HEK293 (cell line): ENCODE results near the gene ATXN10.
A peak's percentile ranks its signal among the peaks of the same experiment; 100 is the strongest.

Experiments used
- CTCF ChIA-PET: fragments of 350-600 bp; formaldehyde crosslinking; extraction: SDS; loops from one replicate; lab custom pipeline; 2021; ENCODE audit warnings: antibody characterized with exemption; lab: Yijun Ruan, JAX
- POLR2A ChIA-PET: fragments of 300-600 bp; formaldehyde crosslinking; extraction: SDS; loops from one replicate; lab custom pipeline; 2020; ENCODE audit warnings: antibody characterized with exemption, inconsistent platforms; lab: Yijun Ruan, JAX
- H3K27ac ChIP-seq: fragments of 200-500 bp; sonication (Bioruptor generic); 2 replicates; pipeline ENCODE4 v1.5.1; 2014; ENCODE audit warnings: low read depth, low read length, control low read depth, inconsistent platforms; ENCODE audit errors: extremely low read depth
- H3K36me3 ChIP-seq, 2 experiments: fragments of 200-500 bp in 1 of 2; sonication (Bioruptor generic) in 1 of 2; 1 replicate in 1 of 2; 2 replicates in 1 of 2; pipeline ENCODE4 v1.5.1; 2014 to 2017; ENCODE audit warnings: inconsistent platforms in 2 of 2, low read length in 2 of 2; ENCODE audit not compliant: control insufficient read depth in 2 of 2, insufficient read depth in 1 of 2
- H3K4me1 ChIP-seq: fragments of 200-500 bp; sonication (Bioruptor generic); 2 replicates; pipeline ENCODE4 v1.5.1; 2014; ENCODE audit warnings: mild to moderate bottlenecking, low read length, inconsistent platforms; ENCODE audit not compliant: control insufficient read depth, insufficient read depth
- H3K4me3 ChIP-seq: 2 replicates; pipeline ENCODE4 v1.5.1; 2011; ENCODE audit warnings: low read depth, mild to moderate bottlenecking, control low read depth, low read length, moderate library complexity
- H3K9me3 ChIP-seq: fragments of 200-500 bp; sonication (Bioruptor generic); 2 replicates; pipeline ENCODE4 v1.5.1; 2014; ENCODE audit warnings: low read depth, low read length, inconsistent platforms; ENCODE audit not compliant: control insufficient read depth, insufficient read depth
- KLF9 ChIP-seq: fragments of 450-650 bp; formaldehyde crosslinking; IDR thresholded peaks from 2 replicates; pipeline ENCODE4 v1.5.1; 2016; ENCODE audit warnings: missing biosample characterization, missing genetic modification characterization, low read depth
- PRDM1 ChIP-seq: fragments of 450-650 bp; formaldehyde crosslinking; IDR thresholded peaks from 2 replicates; pipeline ENCODE4; 2016; ENCODE audit warnings: missing biosample characterization, missing genetic modification characterization
- ZBTB1 ChIP-seq: fragments of 450-650 bp; formaldehyde crosslinking; IDR thresholded peaks from 2 replicates; pipeline ENCODE4 v1.5.1; 2016; ENCODE audit warnings: missing biosample characterization, missing genetic modification characterization
- ZBTB20 ChIP-seq: fragments of 450-650 bp; formaldehyde crosslinking; IDR thresholded peaks from 2 replicates; pipeline ENCODE4 v1.5.1; 2016; ENCODE audit warnings: missing biosample characterization, missing genetic modification characterization
- ZBTB7A ChIP-seq: fragments of 450-650 bp; formaldehyde crosslinking; IDR thresholded peaks from 2 replicates; pipeline ENCODE4 v1.5.1; 2016; ENCODE audit warnings: low read depth, missing biosample characterization, missing genetic modification characterization
- ZNF157 ChIP-seq: fragments of 450-650 bp; formaldehyde crosslinking; IDR thresholded peaks from 2 replicates; pipeline ENCODE4 v1.5.1; 2016; ENCODE audit warnings: missing biosample characterization, missing genetic modification characterization
- ZNF24 ChIP-seq: fragments of 450-650 bp; formaldehyde crosslinking; IDR thresholded peaks from 2 replicates; pipeline ENCODE4 v1.5.1; 2016; ENCODE audit warnings: missing biosample characterization, missing genetic modification characterization
- ZNF335 ChIP-seq: fragments of 450-650 bp; formaldehyde crosslinking; conservative IDR thresholded peaks from 2 replicates; pipeline ENCODE4 v1.5.1; 2016; ENCODE audit warnings: missing biosample characterization, missing genetic modification characterization
- ZNF341 ChIP-seq: fragments of 450-650 bp; formaldehyde crosslinking; IDR thresholded peaks from 2 replicates; pipeline ENCODE4; 2016; ENCODE audit warnings: low read depth, missing biosample characterization, missing genetic modification characterization
- ZNF473 ChIP-seq: fragments of 450-650 bp; formaldehyde crosslinking; IDR thresholded peaks from 2 replicates; pipeline ENCODE4 v1.5.1; 2017; ENCODE audit warnings: missing biosample characterization, missing genetic modification characterization
- ZNF530 ChIP-seq: fragments of 450-650 bp; formaldehyde crosslinking; IDR thresholded peaks from 2 replicates; pipeline ENCODE4 v1.5.1; 2016; ENCODE audit warnings: low read depth, missing biosample characterization, missing genetic modification characterization
- ZNF600 ChIP-seq: fragments of 450-650 bp; formaldehyde crosslinking; IDR thresholded peaks from 2 replicates; pipeline ENCODE4 v1.5.1; 2016; ENCODE audit warnings: missing biosample characterization, missing genetic modification characterization
- ZNF629 ChIP-seq: fragments of 450-650 bp; formaldehyde crosslinking; IDR thresholded peaks from 2 replicates; pipeline ENCODE4 v1.5.1; 2017; ENCODE audit warnings: missing biosample characterization, missing genetic modification characterization
- ZNF658 ChIP-seq: fragments of 450-650 bp; formaldehyde crosslinking; IDR thresholded peaks from 2 replicates; pipeline ENCODE4; 2016; ENCODE audit warnings: missing biosample characterization, missing genetic modification characterization
- ZNF791 ChIP-seq: fragments of 450-650 bp; formaldehyde crosslinking; IDR thresholded peaks from 2 replicates; pipeline ENCODE4 v1.5.1; 2016; ENCODE audit warnings: missing biosample characterization, missing genetic modification characterization
- ZNF843 ChIP-seq: fragments of 450-650 bp; formaldehyde crosslinking; IDR thresholded peaks from 2 replicates; pipeline ENCODE4 v1.5.1; 2016; ENCODE audit warnings: missing biosample characterization, missing genetic modification characterization
- TF ChIP-seq, protein P1 (sequence below): fragments of 450-650 bp; formaldehyde crosslinking; IDR thresholded peaks from 2 replicates; pipeline ENCODE4 v1.5.1; 2017; ENCODE audit warnings: missing biosample characterization, missing genetic modification characterization
- TF ChIP-seq, protein P2 (sequence below): fragments of 450-650 bp; formaldehyde crosslinking; IDR thresholded peaks from 2 replicates; pipeline ENCODE4 v1.5.1; 2016; ENCODE audit warnings: missing biosample characterization, missing genetic modification characterization
- TF ChIP-seq, protein P3 (sequence below): fragments of 450-650 bp; formaldehyde crosslinking; IDR thresholded peaks from 2 replicates; pipeline ENCODE4 v1.5.1; 2016; ENCODE audit warnings: missing biosample characterization, missing genetic modification characterization
- TF ChIP-seq, protein P4 (sequence below): fragments of 450-650 bp; formaldehyde crosslinking; IDR thresholded peaks from 2 replicates; pipeline ENCODE4 v1.5.1; 2016; ENCODE audit warnings: missing biosample characterization, missing genetic modification characterization

The ATXN10 gene

DNA sequence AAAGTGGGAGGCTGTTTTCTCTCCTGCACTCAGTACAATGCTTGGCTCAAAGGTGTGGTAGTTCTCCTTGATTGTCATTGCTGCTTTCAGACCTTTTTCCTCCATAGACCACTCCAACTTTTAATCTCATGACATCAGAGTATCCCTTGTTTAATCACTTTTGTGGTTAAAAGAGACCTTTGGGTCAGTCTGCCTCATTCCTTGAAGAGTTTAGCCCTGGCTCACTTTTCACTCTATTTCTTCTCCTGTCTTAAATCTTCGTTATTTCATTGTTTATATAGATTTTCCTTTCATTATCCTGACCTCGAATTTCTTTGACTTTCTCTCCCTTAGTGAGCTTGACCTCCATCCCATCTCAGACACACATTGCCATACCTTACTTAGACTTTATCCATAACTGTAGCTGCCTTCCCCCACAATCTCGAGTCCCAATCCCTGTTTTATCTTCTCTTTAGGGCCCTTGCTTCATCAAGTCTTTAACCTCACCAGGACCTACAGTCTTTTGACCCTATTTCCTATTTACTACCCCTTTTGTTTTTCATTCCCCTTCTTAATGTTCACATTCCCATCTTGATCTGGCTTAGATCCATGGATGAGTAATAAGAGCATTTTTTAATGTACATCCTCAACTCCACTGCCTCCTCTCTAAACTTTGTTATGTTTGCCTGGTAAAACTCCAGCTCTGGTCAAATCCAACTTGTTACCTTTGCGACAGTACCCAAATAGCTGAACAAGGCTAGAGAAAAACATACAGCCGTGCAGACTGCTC is 9.5 kb downstream of the ATXN10 start (continued):
- TF ChIP-seq, protein P1, sequence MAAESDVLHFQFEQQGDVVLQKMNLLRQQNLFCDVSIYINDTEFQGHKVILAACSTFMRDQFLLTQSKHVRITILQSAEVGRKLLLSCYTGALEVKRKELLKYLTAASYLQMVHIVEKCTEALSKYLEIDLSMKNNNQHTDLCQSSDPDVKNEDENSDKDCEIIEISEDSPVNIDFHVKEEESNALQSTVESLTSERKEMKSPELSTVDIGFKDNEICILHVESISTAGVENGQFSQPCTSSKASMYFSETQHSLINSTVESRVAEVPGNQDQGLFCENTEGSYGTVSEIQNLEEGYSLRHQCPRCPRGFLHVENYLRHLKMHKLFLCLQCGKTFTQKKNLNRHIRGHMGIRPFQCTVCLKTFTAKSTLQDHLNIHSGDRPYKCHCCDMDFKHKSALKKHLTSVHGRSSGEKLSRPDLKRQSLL = no peak
- TF ChIP-seq, protein P2, sequence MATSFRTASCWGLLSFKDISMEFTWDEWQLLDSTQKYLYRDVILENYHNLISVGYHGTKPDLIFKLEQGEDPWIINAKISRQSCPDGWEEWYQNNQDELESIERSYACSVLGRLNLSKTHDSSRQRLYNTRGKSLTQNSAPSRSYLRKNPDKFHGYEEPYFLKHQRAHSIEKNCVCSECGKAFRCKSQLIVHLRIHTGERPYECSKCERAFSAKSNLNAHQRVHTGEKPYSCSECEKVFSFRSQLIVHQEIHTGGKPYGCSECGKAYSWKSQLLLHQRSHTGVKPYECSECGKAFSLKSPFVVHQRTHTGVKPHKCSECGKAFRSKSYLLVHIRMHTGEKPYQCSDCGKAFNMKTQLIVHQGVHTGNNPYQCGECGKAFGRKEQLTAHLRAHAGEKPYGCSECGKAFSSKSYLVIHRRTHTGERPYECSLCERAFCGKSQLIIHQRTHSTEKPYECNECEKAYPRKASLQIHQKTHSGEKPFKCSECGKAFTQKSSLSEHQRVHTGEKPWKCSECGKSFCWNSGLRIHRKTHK (tag by site-specific recombination) = no peak
- TF ChIP-seq ZNF791 (tag by site-specific recombination) (no peak), ZNF157 (tag by site-specific recombination) (no peak), ZNF473 (tag by site-specific recombination) (no peak), PRDM1 (tag by site-specific recombination) (peak; percentile 76), ZBTB1 (tag by site-specific recombination) (no peak), ZNF335 (no peak), ZNF341 (tag by site-specific recombination) (no peak), ZNF629 (tag by site-specific recombination) (peak; percentile 74), ZNF24 (tag by site-specific recombination) (no peak), ZNF843 (tag by site-specific recombination) (no peak), ZBTB20 (tag by site-specific recombination) (0 out of 2 replicates have a peak, but pooled peaks have one; percentile 0), ZNF530 (no peak), ZNF600 (tag by site-specific recombination) (0 out of 2 replicates have a peak, but pooled peaks have one; percentile 24), KLF9 (tag by site-specific recombination) (no peak)
- TF ChIP-seq, protein P3, sequence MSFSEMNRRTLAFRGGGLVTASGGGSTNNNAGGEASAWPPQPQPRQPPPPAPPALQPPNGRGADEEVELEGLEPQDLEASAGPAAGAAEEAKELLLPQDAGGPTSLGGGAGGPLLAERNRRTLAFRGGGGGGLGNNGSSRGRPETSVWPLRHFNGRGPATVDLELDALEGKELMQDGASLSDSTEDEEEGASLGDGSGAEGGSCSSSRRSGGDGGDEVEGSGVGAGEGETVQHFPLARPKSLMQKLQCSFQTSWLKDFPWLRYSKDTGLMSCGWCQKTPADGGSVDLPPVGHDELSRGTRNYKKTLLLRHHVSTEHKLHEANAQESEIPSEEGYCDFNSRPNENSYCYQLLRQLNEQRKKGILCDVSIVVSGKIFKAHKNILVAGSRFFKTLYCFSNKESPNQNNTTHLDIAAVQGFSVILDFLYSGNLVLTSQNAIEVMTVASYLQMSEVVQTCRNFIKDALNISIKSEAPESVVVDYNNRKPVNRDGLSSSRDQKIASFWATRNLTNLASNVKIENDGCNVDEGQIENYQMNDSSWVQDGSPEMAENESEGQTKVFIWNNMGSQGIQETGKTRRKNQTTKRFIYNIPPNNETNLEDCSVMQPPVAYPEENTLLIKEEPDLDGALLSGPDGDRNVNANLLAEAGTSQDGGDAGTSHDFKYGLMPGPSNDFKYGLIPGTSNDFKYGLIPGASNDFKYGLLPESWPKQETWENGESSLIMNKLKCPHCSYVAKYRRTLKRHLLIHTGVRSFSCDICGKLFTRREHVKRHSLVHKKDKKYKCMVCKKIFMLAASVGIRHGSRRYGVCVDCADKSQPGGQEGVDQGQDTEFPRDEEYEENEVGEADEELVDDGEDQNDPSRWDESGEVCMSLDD (tag by site-specific recombination) = no peak
- TF ChIP-seq, all 188 proteins: peak for 4

DNA sequence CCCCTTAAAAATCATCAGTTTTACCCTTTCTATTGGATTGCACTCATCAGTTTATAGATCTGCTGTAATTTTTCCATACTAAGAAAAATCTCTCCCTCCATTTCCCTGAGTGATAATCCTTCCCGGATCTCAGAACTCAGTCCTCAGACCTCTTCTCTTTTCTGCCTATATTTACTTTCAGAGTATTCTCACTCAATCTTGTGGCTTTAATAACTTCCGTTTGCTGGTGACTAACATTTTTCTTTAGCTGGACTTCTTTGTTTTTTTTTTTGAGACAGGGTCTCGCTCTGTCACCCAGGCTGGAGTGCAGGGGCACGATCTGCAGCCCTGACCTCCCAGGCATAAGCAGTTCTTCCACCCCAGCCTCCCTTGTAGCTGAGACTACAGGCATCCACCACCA is 10.4 kb downstream of the ATXN10 start:
- Histone ChIP-seq H3K4me3 (no peak overlapping the region), H3K9me3 (no peaks in the 10 kb centered on the region), H3K4me1 (peaks cover 48% of the 10 kb centered on the region), H3K27ac (no peak overlapping the region), H3K36me3 (no peaks in the 10 kb centered on the region)
- CTCF ChIA-PET = interaction anchor here (0.5 kb wide), 1 partner anchor 182 kb away, joined by 3 read pairs; no protein-coding TSS in a partner anchor
- POLR2A ChIA-PET = interaction anchor here (2.6 kb wide), 1 partner anchor 10 kb away, joined by 6 read pairs; the partner anchor contains the start of gene ATXN10
- TF ChIP-seq ZBTB7A (no peak), ZNF658 (tag by site-specific recombination) (no peak)
- TF ChIP-seq, protein P4, sequence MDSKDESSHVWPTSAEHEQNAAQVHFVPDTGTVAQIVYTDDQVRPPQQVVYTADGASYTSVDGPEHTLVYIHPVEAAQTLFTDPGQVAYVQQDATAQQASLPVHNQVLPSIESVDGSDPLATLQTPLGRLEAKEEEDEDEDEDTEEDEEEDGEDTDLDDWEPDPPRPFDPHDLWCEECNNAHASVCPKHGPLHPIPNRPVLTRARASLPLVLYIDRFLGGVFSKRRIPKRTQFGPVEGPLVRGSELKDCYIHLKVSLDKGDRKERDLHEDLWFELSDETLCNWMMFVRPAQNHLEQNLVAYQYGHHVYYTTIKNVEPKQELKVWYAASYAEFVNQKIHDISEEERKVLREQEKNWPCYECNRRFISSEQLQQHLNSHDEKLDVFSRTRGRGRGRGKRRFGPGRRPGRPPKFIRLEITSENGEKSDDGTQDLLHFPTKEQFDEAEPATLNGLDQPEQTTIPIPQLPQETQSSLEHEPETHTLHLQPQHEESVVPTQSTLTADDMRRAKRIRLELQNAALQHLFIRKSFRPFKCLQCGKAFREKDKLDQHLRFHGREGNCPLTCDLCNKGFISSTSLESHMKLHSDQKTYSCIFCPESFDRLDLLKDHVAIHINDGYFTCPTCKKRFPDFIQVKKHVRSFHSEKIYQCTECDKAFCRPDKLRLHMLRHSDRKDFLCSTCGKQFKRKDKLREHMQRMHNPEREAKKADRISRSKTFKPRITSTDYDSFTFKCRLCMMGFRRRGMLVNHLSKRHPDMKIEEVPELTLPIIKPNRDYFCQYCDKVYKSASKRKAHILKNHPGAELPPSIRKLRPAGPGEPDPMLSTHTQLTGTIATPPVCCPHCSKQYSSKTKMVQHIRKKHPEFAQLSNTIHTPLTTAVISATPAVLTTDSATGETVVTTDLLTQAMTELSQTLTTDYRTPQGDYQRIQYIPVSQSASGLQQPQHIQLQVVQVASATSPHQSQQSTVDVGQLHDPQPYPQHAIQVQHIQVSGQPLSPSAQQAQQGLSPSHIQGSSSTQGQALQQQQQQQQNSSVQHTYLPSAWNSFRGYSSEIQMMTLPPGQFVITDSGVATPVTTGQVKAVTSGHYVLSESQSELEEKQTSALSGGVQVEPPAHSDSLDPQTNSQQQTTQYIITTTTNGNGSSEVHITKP (tag by site-specific recombination) = no peak
